HG02759 (cell line): ENCODE data around the gene EXO1.

Source experiments
- ATAC-seq: cut with Tn5 transposase; IDR thresholded peaks from one replicate; pipeline ENCODE4 v1.9.1; 2021; ENCODE audit warnings: mild to moderate bottlenecking, moderate library complexity; ENCODE audit not compliant: unreplicated experiment

Gene EXO1

GRCh38 chr1:241881440-241881839, 33.4 kb downstream of the EXO1 start:
- no peak for ATAC-seq

GRCh38 chr1:241883159-241883558, 35.2 kb downstream of the EXO1 start:
- no peak for ATAC-seq

- no peak for ATAC-seq
These were observed 40.2 kb downstream of the EXO1 start for GRCh38 chr1:241888232-241888631.

- no peak for ATAC-seq
These were observed 43.3 kb downstream of the EXO1 start for GRCh38 chr1:241891296-241891695.

- no peak for ATAC-seq
These were observed 46.0 kb downstream of the EXO1 start for GRCh38 chr1:241894016-241894415.

- peak; percentile 69 for ATAC-seq
These were observed 47.0 kb downstream of the EXO1 start for GRCh38 chr1:241895013-241895412.

GRCh38 chr1:241896670-241896962, 48.6 kb downstream of the EXO1 start:
- ATAC-seq = no peak

- peak; percentile 42 for ATAC-seq
These were observed 51.2 kb downstream of the EXO1 start for GRCh38 chr1:241899210-241899609.

GRCh38 chr1:241900381-241900780, 52.4 kb downstream of the EXO1 start:
- ATAC-seq = no peak

- ATAC-seq = no peak
These were observed 54.5 kb downstream of the EXO1 start for GRCh38 chr1:241902391-241903065.

GRCh38 chr1:241916196-241916595, 68.2 kb downstream of the EXO1 start:
- ATAC-seq = no peak

GRCh38 chr1:241917487-241917886, 69.5 kb downstream of the EXO1 start:
- ATAC-seq = no peak

- ATAC-seq = no peak
These were observed 70.9 kb downstream of the EXO1 start for GRCh38 chr1:241918879-241919278.

GRCh38 chr1:241924080-241924808, 76.2 kb downstream of the EXO1 start:
- ATAC-seq = no peak

- ATAC-seq = no peak
These were observed 78.1 kb downstream of the EXO1 start for GRCh38 chr1:241926141-241926540.

GRCh38 chr1:241927321-241927720, 79.3 kb downstream of the EXO1 start:
- no peak for ATAC-seq

- no peak for ATAC-seq
These were observed 84.8 kb downstream of the EXO1 start for GRCh38 chr1:241932845-241933244.

- no peak for ATAC-seq
These were observed 86.3 kb downstream of the EXO1 start for GRCh38 chr1:241934201-241934848.

GRCh38 chr1:241934866-241935265, 86.9 kb downstream of the EXO1 start:
- no peak for ATAC-seq
